ENCODE results near the gene MAP1S. TPM values are rescaled to one million over a fixed set of nuclear protein-coding genes. Genes with fewer than 3 reads are reported as not detected.

Gene MAP1S
- total and polyA plus RNA-seq, 2 of the 13 experiments (the other 11 are each of a cell fraction or from before 2014, with no cell fraction given), result 3.8 to 7.3 TPM

GRCh38 chr19:17687857-17688784, 31.2 kb upstream of the MAP1S start, which contains the start of gene UNC13A (continued):
- no peak for TF ChIP-seq TERF1 (CRISPR knock-in tag; IDR thresholded peaks at IDR 0.05)
- TF ChIP-seq, protein P1, sequence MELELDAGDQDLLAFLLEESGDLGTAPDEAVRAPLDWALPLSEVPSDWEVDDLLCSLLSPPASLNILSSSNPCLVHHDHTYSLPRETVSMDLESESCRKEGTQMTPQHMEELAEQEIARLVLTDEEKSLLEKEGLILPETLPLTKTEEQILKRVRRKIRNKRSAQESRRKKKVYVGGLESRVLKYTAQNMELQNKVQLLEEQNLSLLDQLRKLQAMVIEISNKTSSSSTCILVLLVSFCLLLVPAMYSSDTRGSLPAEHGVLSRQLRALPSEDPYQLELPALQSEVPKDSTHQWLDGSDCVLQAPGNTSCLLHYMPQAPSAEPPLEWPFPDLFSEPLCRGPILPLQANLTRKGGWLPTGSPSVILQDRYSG (CRISPR knock-in tag; IDR thresholded peaks at IDR 0.05), result 0 out of 2 replicates have a peak, but pooled peaks have one; percentile 41
- TF ChIP-seq ZNF350 (CRISPR knock-in tag; IDR thresholded peaks at IDR 0.05; ENCODE audit: borderline replicate concordance, low read depth), result no peak
- TF ChIP-seq CBFB (CRISPR knock-in tag; IDR thresholded peaks at IDR 0.05), result no peak
- no peak for TF ChIP-seq USF2 (IDR thresholded peaks at IDR 0.05; ENCODE audit: low read depth, low read length)
- no peak for TF ChIP-seq USF2 (CRISPR knock-in tag; IDR thresholded peaks at IDR 0.05; ENCODE audit: borderline replicate concordance)
- TF ChIP-seq, protein P2, sequence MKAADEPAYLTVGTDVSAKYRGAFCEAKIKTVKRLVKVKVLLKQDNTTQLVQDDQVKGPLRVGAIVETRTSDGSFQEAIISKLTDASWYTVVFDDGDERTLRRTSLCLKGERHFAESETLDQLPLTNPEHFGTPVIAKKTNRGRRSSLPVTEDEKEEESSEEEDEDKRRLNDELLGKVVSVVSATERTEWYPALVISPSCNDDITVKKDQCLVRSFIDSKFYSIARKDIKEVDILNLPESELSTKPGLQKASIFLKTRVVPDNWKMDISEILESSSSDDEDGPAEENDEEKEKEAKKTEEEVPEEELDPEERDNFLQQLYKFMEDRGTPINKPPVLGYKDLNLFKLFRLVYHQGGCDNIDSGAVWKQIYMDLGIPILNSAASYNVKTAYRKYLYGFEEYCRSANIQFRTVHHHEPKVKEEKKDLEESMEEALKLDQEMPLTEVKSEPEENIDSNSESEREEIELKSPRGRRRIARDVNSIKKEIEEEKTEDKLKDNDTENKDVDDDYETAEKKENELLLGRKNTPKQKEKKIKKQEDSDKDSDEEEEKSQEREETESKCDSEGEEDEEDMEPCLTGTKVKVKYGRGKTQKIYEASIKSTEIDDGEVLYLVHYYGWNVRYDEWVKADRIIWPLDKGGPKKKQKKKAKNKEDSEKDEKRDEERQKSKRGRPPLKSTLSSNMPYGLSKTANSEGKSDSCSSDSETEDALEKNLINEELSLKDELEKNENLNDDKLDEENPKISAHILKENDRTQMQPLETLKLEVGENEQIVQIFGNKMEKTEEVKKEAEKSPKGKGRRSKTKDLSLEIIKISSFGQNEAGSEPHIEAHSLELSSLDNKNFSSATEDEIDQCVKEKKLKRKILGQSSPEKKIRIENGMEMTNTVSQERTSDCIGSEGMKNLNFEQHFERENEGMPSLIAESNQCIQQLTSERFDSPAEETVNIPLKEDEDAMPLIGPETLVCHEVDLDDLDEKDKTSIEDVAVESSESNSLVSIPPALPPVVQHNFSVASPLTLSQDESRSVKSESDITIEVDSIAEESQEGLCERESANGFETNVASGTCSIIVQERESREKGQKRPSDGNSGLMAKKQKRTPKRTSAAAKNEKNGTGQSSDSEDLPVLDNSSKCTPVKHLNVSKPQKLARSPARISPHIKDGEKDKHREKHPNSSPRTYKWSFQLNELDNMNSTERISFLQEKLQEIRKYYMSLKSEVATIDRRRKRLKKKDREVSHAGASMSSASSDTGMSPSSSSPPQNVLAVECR (CRISPR knock-in tag; IDR thresholded peaks at IDR 0.05; ENCODE audit: borderline replicate concordance), result peak; percentile 50; the same call in 1 of the 2 replicates
- TF ChIP-seq, protein P3, sequence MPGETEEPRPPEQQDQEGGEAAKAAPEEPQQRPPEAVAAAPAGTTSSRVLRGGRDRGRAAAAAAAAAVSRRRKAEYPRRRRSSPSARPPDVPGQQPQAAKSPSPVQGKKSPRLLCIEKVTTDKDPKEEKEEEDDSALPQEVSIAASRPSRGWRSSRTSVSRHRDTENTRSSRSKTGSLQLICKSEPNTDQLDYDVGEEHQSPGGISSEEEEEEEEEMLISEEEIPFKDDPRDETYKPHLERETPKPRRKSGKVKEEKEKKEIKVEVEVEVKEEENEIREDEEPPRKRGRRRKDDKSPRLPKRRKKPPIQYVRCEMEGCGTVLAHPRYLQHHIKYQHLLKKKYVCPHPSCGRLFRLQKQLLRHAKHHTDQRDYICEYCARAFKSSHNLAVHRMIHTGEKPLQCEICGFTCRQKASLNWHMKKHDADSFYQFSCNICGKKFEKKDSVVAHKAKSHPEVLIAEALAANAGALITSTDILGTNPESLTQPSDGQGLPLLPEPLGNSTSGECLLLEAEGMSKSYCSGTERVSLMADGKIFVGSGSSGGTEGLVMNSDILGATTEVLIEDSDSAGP (CRISPR knock-in tag; IDR thresholded peaks at IDR 0.05; ENCODE audit: borderline replicate concordance), result peak; percentile 98
- no peak for TF ChIP-seq ZNF121 (CRISPR knock-in tag; IDR thresholded peaks at IDR 0.05)
- no peak for TF ChIP-seq HHEX (CRISPR knock-in tag; IDR thresholded peaks at IDR 0.05)
- no peak for TF ChIP-seq ARID2 (CRISPR knock-in tag; IDR thresholded peaks at IDR 0.05; ENCODE audit: borderline replicate concordance)
- no peak for TF ChIP-seq GABPA (IDR thresholded peaks at IDR 0.05; ENCODE audit: low read depth, low read length)
- TF ChIP-seq GABPA (CRISPR knock-in tag; IDR thresholded peaks at IDR 0.05; ENCODE audit: low read depth), result no peak
- TF ChIP-seq ATF7 (IDR thresholded peaks at IDR 0.05), result no peak
- TF ChIP-seq ATF7 (CRISPR knock-in tag; IDR thresholded peaks at IDR 0.05), result no peak
- no peak for TF ChIP-seq ZNF784 (CRISPR knock-in tag; IDR thresholded peaks at IDR 0.05; ENCODE audit: borderline replicate concordance)
- peak; percentile 43; the same call in 1 of the 3 replicates for TF ChIP-seq MXI1 (IDR thresholded peaks at IDR 0.05; ENCODE audit: borderline replicate concordance, low read depth, low read length)
